AG09309 (cell line): ENCODE measurements around the gene OSBPL5.

Experiments used
- DNase-seq: peaks from one replicate; pipeline ENCODE4 v3.0.0-alpha.2; 2010; ENCODE audit warnings: low read depth
- H3K4me3 ChIP-seq: 2 replicates; pipeline ENCODE4 v1.5.1; 2011; ENCODE audit warnings: mild to moderate bottlenecking, low read depth, low read length, moderate library complexity; ENCODE audit not compliant: control insufficient read depth
- TF ChIP-seq, protein P1 (sequence below): IDR thresholded peaks from 2 replicates; pipeline ENCODE4 v1.5.1; 2011; ENCODE audit warnings: mild to moderate bottlenecking, low read depth, low read length, inconsistent platforms; ENCODE audit not compliant: insufficient read depth, control insufficient read depth; ENCODE audit errors: missing control alignments

OSBPL5 gene

DNA sequence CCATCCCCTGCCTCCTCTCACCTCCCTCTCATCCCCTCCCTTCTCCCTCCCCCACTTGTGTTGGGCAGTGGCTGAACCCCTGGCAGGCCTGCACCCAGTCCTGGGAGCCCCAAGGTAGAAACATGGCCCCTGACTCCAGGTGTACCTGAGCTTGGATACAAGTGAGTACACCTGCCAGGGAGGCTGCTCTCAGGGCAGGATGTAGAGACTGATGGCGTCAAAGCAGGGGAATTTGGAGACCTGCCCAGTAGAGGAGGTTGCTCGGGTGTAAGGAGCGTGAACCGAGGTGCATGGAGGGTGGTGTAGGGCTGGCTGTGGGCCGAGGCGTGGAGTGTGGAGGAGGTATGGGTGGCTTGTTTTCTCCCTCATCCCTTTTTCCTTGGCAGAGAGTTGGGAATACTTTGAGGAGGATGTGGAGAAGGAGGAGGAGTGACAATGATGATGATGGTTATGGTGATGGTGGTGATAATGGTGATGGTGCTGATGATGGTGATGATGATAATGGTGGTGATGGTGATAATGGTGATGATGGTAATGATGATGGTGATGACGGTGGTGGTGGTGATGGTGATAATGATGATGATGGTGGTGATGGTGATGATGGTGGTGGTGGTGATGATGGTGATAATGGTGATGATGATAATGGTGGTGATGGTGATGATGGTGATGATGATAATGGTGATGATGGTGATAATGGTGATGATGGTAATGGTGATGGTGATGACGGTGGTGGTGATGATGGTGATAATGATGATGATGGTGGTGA is 41.2 kb upstream of the OSBPL5 start:
- DNase-seq, result no peak
- TF ChIP-seq, protein P1, sequence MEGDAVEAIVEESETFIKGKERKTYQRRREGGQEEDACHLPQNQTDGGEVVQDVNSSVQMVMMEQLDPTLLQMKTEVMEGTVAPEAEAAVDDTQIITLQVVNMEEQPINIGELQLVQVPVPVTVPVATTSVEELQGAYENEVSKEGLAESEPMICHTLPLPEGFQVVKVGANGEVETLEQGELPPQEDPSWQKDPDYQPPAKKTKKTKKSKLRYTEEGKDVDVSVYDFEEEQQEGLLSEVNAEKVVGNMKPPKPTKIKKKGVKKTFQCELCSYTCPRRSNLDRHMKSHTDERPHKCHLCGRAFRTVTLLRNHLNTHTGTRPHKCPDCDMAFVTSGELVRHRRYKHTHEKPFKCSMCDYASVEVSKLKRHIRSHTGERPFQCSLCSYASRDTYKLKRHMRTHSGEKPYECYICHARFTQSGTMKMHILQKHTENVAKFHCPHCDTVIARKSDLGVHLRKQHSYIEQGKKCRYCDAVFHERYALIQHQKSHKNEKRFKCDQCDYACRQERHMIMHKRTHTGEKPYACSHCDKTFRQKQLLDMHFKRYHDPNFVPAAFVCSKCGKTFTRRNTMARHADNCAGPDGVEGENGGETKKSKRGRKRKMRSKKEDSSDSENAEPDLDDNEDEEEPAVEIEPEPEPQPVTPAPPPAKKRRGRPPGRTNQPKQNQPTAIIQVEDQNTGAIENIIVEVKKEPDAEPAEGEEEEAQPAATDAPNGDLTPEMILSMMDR, result no peak
- no peak overlapping the region for H3K4me3 ChIP-seq

DNA sequence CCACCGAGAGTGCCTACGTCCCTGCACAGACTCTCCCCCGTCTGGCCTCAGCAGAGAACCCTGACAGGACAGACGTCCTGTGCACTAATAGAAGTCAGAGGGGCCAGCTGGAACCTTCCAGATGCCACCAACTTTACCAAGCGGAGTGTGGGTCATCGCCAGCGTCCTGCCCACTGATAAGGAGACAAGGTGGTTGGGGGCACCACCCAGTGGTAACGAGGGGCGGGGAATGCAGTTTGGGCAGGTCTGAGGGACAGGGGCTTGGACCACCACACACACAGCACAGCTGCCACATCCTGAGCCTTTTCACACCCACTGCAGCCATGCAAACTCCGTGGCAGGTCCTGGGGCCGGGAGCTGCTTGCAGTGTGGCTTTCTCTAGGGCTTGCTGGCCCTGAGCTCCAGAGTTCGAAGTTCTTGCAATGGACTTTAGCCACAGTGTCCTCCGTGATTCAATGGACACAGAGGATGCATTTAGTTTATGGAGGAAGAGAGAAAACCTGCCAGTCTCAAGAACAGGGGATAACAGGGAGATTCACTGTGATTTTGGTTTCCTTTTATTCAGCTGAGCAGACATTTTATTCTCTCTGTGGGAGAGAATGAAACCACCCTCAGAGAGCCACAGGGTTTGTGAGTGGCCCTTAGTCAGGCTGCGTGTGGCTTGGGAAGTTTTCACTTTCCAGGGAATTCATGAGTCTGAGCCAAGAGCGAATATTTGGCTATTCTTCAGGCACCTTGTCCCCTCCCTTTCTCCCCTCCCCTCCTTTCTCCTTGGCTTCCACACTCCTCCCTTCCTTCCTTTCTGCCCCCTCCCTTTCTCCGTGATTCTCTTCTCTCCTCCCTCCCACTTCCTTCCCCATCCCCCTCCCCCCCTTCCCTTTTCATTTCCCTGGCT is 40.4 kb upstream of the OSBPL5 start:
- TF ChIP-seq, protein P1, result no peak
- no peak overlapping the region for H3K4me3 ChIP-seq

DNA sequence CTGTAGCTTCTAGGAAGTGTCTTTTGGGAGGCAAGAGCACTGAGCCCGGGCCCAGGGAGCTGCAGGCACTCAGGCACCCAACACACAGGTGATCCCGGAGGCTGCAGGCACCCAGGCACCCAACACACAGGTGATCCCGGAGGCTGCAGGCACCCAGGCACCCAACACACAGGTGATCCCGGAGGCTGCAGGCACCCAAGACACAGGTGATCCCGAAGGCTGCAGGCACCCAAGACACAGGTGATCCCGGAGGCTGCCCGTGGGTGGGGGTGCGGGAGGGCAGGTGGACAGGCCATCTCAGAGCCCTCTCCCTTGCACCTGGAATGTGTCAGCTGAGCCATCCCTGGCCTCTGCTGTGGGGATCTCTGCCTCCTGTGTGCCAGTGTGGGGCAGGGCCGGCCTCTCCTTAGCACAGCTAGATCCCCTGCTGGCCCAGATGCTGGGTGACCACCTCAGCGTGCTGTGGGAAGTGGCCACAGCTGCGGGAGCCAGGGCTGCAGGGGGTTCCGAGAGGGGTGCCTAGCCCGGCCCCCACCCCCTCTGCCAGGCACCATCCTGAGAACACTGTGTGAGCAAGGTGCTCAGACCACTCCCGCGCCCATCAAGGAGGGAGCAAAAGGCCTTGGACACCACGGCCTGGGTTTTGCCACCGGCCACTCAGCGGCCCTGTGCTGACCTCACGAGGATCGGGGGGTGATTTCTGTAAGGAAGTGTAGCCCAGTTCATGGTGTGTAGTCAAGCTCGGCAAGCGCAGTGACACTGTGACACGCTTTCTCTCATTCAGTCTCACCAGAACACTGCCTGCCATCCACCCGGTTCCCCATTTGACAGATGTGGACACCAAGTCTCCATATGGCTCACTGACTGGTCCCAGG is 39.3 kb upstream of the OSBPL5 start:
- H3K4me3 ChIP-seq, result no peak overlapping the region
- TF ChIP-seq, protein P1, result no peak
- no peak for DNase-seq

More for the DNA sequence above, 40.4 kb upstream of the OSBPL5 start:
- no peak for DNase-seq

DNA sequence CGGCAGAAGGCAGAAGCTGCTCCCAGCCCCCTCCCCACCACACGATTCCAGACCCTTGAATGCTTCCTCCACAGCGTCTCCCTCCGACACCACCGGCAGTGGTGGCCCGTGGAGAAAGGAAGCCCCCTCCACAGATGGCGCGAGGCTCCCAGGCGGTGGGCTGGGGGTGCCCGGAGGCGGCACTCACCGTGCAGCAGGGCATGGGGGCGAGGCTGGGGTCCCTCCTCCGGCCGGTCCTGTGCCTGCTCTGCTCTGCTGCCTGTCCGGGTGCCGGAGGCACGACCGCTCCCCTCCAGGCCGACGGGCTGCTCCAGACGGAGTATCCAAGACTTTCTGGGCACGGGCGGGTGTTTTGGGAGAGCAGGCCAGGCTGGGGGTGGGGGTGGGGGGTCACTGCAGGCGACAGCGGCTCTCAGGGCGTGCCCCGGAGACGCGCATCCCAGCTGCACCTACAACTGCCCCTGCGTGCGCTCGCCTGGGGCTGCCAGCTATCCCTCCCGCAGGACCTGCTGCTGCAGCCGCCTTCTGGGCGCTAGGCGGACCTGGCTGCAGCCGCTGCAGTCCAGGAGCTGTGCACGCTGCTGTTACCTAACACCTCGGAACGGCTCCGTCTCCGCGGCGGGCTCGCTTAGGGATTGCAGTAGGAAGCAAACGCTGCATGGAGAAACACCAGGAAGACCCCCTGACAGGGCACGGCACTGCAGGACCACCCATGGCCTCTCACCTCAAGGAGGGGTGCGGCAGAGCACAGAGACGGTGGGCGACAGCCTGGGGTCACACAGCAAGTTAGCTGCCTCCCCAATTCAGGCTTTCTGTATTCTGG is 38.3 kb upstream of the OSBPL5 start:
- TF ChIP-seq, protein P1, result no peak
- DNase-seq, result no peak
- no peak overlapping the region for H3K4me3 ChIP-seq

DNA sequence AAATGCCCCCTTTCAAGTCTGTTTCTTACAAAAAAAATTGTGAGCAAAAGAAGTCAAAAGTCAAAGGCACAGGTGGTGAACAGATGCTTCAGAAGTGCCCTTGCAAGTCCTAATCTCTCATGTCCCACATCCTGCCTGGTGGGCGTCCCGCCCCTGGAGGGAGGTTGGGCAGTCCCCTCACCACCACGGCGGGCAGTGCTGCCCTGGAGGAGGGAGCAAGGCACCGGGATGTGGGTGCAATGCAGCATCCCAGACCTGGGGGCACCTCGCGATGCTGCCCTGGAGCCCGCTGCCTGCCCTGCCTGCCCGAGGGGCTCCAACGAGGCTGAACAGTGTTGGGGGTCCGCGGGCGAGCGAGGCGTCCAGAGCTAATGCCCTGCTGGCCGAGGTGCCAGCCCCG is 37.6 kb upstream of the OSBPL5 start:
- TF ChIP-seq, protein P1, result no peak
- no peak for DNase-seq
- H3K4me3 ChIP-seq, result no peak overlapping the region
